NCI-H2196 (cell line): ENCODE measurements around the gene RASA3.
A peak's percentile ranks its signal among the peaks of the same experiment; 100 is the strongest.
"Not testable (repeated sequence)": the region's sequence is repeated elsewhere in the genome, so short reads cannot be mapped to it uniquely, and the experiment has no call there.

Source experiments
- DNase-seq: peaks from one replicate; lab custom pipeline; 2025; ENCODE audit not compliant: unreplicated experiment; lab: John Stamatoyannopoulos, UW

The RASA3 gene

GRCh38 chr13:114023716-114024602, 108.5 kb downstream of the RASA3 start:
- no peak for DNase-seq

DNA sequence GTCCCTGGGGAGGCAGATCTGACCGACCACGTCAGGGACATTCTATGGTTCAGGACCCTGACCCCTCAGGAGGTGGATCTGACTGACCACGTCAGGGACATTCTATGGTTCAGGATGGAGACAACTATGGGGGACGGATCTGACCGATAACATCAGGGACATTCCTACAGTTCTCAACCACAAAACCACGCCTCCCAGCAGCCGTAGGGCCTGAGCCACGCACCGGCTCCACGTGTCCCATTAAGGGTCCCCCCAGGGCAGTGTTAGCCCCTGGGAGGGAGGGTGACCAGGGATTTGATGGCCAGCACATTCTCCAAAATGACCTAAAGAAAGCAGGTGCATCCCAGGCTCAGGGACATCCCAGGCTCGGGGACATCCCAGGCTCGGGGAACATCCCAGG, 109.5 kb downstream of the RASA3 start:
- DNase-seq: no peak

DNA sequence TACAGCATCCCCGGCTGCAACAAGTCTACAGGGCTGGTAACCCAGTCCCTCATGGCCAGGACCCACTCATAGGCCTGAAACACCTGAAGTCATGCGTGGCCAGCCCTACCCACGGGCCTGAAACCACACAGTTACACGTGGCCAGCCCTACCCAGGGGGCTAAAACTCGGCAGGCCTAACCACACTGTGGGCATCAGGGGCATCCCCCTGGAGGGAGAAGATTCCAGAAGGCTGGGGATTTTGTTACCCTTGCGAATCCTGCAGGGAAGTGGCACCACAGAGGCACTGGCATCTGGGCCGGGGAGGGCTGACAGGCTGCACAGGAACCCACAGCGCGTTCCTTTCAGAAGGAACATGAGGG, 110.1 kb downstream of the RASA3 start:
- DNase-seq: no peak

DNA sequence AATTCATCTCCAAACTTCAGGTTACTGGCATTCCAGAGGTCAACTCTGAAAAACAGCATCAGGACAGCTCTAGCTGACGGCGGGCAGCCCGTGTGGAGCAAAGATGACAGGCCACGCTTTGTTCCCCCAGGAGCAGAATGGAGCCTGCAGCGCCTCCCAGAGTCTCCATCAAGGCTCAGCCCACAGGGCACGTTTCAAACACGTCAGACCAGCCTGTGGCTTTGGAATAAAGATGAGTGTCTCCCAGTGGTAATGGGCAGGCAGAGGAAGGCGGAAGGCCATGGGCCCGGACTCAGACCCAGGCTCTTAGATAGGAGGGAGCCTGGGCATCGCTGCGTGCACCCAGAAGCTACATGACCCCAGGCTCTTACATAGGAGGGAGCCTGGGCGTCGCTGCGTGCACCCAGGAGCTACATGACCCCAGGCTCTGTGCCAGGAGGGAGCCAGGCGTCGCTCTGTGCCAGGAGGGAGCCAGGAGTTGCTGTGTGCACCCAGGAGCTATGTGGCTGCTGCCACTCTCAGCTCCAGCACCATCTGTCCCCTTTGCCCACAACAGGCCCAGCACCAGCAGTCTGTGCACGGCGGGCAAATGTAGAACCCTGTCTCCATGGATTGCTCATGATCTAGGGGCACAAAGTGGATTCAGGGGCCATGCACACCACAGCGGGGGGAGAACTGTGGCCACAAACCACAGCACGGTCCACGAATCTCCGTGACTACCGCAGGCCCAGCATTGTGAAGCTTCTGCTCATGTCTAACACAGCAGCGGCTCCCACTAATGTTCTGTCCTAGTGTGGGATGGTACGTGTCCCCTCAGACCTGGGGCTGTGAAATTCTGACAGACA, 110.7 kb downstream of the RASA3 start:
- DNase-seq: no peak

- no peak for DNase-seq
These were observed 111.5 kb downstream of the RASA3 start for GRCh38 chr13:114020750-114021463.

- DNase-seq: not testable (repeated sequence)
These were observed 112.3 kb downstream of the RASA3 start for GRCh38 chr13:114020134-114020533.

- peak; percentile 2 for DNase-seq
These were observed 113.1 kb downstream of the RASA3 start for GRCh38 chr13:114019367-114019766.

DNA sequence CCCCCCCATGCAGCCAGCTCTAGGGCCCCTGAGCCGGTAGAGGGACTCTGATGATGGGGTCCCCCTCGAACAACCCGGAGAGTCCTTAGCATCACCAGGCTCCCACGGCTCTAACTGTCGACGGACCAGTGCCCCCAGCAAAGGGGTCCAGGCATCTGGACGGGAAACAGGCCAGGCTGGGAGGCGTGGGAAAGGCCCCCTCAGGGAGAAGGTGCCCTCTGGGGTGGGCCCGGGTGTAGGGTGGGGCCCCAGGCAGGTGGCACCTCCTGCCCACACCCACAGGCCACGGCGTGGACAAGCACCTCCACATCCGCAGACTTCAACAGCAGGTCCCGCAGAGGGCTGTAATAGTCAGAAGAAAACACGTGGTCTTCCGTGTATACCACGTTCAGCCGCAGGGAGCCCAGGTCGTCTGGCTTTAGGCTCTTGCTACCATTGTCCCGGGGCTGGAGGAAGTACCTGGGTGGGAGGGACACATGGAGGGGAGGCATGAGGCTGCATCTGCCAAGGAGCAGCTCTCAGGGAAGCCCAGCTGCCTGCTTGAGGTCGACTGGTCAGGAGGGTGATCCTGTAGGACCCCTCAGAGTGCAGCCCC, 113.9 kb downstream of the RASA3 start:
- DNase-seq: no peak

GRCh38 chr13:114017966-114018365, 114.5 kb downstream of the RASA3 start:
- no peak for DNase-seq

DNA sequence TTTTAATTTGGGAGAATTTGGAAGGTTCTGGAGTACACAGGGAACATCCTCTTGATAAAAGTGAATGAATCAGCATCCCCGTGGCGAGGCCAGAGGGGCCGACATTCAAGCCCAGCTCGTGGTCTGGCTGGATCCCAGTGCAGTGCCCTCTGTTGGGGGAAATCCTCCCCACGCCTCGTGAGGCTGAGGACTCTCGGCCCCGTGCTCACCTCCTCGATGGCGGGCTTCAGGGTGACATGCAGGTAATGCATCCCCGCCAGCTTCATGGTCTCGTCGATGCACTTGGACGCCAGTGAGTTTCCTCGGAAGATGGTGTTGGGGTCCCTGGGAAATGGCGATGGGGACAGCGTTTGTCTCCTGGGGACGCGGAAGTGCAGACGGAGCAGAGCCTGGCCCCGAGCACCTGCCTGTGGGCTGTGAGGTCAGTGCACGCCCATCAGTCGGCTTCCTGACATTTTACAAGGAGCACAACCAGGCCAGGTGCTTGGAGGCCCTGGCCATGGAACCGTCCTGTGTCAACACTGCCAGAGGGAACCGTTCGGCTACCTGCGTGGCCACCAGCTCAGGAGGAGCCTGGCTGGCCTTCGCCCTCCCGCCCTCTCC, 115.3 kb downstream of the RASA3 start:
- DNase-seq: no peak

- no peak for DNase-seq
These were observed 115.9 kb downstream of the RASA3 start for GRCh38 chr13:114016321-114017027.

DNA sequence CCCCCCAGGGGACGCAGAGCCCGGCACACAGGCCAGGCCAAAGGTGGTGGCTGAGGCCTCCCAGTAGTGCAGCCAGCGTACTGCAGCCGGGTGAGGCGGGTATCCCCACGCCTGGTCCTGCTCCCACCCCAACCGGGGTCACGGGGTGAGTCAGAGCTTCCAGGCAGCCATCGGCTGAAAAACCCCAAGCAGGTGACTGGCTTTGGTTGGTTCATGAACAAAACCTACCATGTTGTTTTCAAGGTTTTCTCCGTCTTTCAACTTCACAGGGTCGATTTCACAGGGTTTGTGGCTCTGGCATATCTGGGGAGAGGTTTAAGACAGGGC, 116.5 kb downstream of the RASA3 start:
- no peak for DNase-seq

DNA sequence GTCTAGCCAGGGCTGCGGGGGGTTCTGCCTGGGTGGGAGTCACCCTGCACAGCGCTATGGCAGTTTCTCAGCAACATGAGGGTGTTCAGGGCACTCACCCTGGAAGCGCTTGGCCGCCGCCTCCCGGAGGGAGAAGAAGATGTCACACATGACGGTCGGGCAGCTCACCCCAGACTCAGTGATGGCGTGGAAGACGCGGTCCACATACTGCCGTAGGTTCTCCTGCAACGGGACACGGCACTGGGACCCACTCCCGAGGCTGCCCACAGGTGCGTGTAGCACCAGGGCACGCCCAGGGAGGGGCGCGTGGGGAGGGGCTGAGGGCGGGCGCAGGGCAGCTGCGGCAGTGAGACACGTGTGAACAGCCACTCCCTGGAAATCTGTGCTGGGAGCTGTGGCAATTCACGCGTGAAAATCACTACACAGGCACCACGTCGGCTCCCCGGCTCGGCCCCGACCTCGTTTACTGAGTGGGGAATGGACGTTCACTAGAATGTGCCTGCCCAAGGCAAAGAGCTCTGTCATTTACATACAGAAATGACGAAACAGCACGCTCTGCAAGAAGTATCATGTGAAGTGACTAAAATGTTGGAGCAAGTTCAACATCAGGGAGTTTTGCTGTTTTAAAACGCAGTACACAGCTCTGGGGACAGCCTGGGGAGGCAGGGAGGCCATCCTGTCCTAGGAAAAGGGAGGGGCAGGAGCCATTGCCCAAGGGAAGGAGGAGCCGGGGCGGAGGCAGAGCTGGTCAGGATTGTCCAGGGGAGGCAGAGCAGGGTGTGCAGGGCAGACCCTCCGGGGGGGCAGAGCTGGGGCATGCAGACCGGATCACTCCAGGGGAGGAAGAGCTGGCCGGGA, 117.1 kb downstream of the RASA3 start:
- no peak for DNase-seq

DNA sequence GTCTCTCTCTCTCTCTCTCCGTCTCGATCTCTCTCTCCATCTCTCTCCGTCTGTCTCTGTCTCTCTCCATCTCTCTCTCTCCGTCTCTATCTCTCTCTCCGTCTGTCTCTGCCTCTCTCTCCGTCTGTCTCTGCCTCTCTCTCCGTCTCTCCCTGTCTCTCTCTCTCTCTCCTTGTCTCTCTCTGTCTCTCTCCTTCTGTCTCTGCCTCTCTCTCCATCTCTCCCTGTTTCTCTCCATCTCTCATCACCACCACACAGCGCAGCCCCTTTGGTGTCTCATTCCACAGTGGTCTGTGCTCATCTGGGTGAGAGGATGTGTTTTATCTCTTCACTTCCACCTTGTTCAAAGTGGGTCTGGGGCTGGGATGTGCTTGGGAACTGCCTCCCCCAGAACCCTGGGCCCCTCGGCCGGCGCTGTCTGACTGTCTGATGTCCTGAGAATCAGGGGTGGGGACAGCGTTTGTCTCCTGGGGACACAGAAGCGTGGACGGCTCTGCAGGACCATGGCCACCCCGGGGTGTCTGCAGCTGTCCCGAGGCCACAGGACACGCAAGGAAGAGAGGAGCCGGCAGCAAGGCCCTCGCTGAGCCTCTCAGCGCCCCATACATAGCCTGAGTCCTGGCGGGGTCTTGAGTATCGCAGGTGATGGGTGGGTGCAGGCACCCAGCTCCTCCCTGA, 118.3 kb downstream of the RASA3 start:
- DNase-seq: no peak

DNA sequence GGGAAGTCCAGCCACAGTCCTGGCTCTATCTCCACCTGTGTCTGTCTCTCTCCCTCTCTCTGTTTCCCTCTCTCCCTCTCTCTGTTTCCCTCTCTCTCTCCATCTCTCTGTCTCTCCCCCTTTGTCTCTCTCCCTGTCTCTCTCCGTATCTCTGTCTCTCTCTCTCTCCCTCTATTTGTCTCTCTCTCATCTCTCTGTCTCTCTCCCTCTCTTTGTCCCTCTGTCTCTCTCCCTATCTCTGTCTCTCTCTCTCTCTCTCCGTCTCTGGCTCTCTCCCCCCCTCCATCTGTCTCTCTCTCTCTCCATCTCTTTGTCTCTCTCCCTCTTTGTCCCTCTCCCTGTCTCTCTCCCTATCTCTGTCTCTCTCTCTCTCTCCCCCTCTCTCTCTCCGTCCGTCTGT, 119.1 kb downstream of the RASA3 start:
- DNase-seq: no peak

DNA sequence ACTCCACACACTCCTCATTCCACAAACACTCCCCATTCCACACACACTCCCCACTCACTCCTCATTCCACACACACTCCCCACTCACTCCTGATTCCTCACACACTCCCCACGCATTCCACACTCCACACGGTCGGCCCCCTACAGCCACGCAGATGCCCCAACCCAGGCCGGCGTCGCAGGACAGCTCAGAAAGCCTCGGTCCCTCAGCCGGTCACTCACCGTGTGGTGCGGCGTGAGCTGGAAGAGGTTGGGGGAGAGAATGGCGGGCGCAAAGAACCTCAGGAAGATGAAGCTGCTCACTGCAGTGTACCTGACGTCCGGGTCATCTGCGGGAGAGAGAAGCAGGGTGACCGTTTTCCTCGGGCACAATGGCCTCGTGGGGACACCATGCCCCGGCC, 119.5 kb downstream of the RASA3 start:
- no peak for DNase-seq

- no peak for DNase-seq
These were observed 120.3 kb downstream of the RASA3 start for GRCh38 chr13:114012141-114012540.

DNA sequence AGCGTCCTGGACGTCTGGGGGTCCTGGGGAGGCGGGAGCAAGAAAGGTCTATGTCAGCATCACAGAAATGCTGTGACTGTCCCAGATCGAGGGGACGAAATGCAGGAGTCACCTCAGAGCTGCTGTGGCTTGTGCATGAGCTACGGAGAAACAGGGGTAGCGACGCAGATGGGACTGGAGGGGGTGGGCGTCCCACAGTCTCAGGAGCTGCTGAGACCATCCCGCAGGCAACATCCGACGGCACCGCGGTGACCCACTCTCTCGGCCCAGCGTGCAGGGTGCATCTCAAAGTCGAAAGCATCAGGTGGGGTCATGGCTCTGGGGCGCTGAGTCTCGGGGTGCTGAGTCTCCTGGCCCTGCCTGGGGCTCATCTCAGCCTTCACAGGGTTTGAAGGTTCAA, 121.2 kb downstream of the RASA3 start:
- no peak for DNase-seq
